T-helper 1 cell (primary cell): ENCODE measurements around the gene ROBO2.

Experiments
- DNase-seq, 5 donors: peaks; one replicate each; pipeline ENCODE4 v3.0.0-alpha.2; 2012 to 2020

The ROBO2 gene

GRCh38 chr3:77601823-77602415, 562.0 kb downstream of the ROBO2 start:
- DNase-seq = no peak

- DNase-seq = no peak
Observed at GRCh38 chr3:77602722-77603121, 562.8 kb downstream of the ROBO2 start.

GRCh38 chr3:77605308-77605707, 565.4 kb downstream of the ROBO2 start:
- no peak for DNase-seq

- no peak for DNase-seq
Observed at GRCh38 chr3:77605865-77606264, 566.0 kb downstream of the ROBO2 start.

GRCh38 chr3:77606372-77606771, 566.5 kb downstream of the ROBO2 start:
- no peak for DNase-seq

GRCh38 chr3:77618686-77619085, 578.8 kb downstream of the ROBO2 start:
- no peak for DNase-seq

GRCh38 chr3:77620009-77620408, 580.1 kb downstream of the ROBO2 start:
- no peak for DNase-seq

GRCh38 chr3:77623500-77623899, 583.6 kb downstream of the ROBO2 start:
- no peak for DNase-seq

GRCh38 chr3:77626157-77626556, 586.3 kb downstream of the ROBO2 start:
- no peak for DNase-seq

- DNase-seq = no peak
Observed at GRCh38 chr3:77648214-77648613, 608.3 kb downstream of the ROBO2 start.

GRCh38 chr3:77648664-77649063, 608.8 kb downstream of the ROBO2 start:
- DNase-seq = no peak

- DNase-seq = no peak
Observed at GRCh38 chr3:77652624-77653023, 612.7 kb downstream of the ROBO2 start.

GRCh38 chr3:77655396-77655795, 615.5 kb downstream of the ROBO2 start:
- no peak for DNase-seq

GRCh38 chr3:77660718-77661117, 620.8 kb downstream of the ROBO2 start:
- DNase-seq = no peak

GRCh38 chr3:77667901-77668300, 628.0 kb downstream of the ROBO2 start:
- no peak for DNase-seq

- DNase-seq = no peak
Observed at GRCh38 chr3:77668376-77668775, 628.5 kb downstream of the ROBO2 start.

- no peak for DNase-seq
Observed at GRCh38 chr3:77672016-77672415, 632.1 kb downstream of the ROBO2 start.

- no peak for DNase-seq
Observed at GRCh38 chr3:77682162-77682561, 642.3 kb downstream of the ROBO2 start.

- no peak for DNase-seq
Observed at GRCh38 chr3:77684115-77684514, 644.2 kb downstream of the ROBO2 start.

- no peak for DNase-seq
Observed at GRCh38 chr3:77685713-77686112, 645.8 kb downstream of the ROBO2 start.

- no peak for DNase-seq
Observed at GRCh38 chr3:77686560-77686959, 646.7 kb downstream of the ROBO2 start.

GRCh38 chr3:77687545-77687944, 647.6 kb downstream of the ROBO2 start:
- DNase-seq = no peak

GRCh38 chr3:77690284-77690845, 650.5 kb downstream of the ROBO2 start:
- DNase-seq = no peak

- no peak for DNase-seq
Observed at GRCh38 chr3:77693147-77693546, 653.2 kb downstream of the ROBO2 start.

- no peak for DNase-seq
Observed at GRCh38 chr3:77699125-77699691, 659.3 kb downstream of the ROBO2 start.
